Progenitor cell of endocrine pancreas (in vitro differentiated cells): ENCODE results near the gene ADARB2. TPM values are rescaled to one million over a fixed set of nuclear protein-coding genes. Genes with fewer than 3 reads are reported as not detected.

Experiments used
- DNase-seq: peaks from one replicate; pipeline ENCODE4 v3.0.0; 2021; ENCODE audit warnings: low spot score; ENCODE audit not compliant: unreplicated experiment
- H3K27ac Mint-ChIP-seq: 2 replicates; pipeline ENCODE4 v1.8.0; 2021; ENCODE audit warnings: mild to moderate bottlenecking, moderate library complexity, mixed read lengths
- H3K27me3 Mint-ChIP-seq: 2 replicates; pipeline ENCODE4 v1.8.0; 2021; ENCODE audit warnings: mixed read lengths
- H3K36me3 Mint-ChIP-seq: 2 replicates; pipeline ENCODE4 v1.8.0; 2022; ENCODE audit warnings: mixed read lengths; ENCODE audit not compliant: insufficient read depth
- H3K4me1 Mint-ChIP-seq: 2 replicates; pipeline ENCODE4 v1.8.0; 2021; ENCODE audit warnings: low read depth, mixed read lengths
- H3K4me3 Mint-ChIP-seq: 2 replicates; pipeline ENCODE4 v1.8.0; 2021; ENCODE audit warnings: low read depth, mild to moderate bottlenecking, moderate library complexity, mixed read lengths
- H3K9me3 Mint-ChIP-seq: 2 replicates; pipeline ENCODE4 v1.8.0; 2021; ENCODE audit warnings: low read depth, mixed read lengths
- CTCF ChIP-seq: fragments of 200-600 bp; sonication (generic); IDR thresholded peaks from one replicate; pipeline ENCODE4 v1.5.0; 2021; ENCODE audit warnings: antibody characterized with exemption, mild to moderate bottlenecking; ENCODE audit not compliant: unreplicated experiment
- total RNA-seq: library from RNA; stranded (reverse); gene quantifications from 2 replicates; pipeline ENCODE4 v1.2.1, GENCODE V29; 2021

ADARB2 gene
- total RNA-seq, 1 donor from 2014 or later, result 1.3 TPM

GRCh38 chr10:1653321-1653720 lies 84.0 kb downstream of the ADARB2 start:
- Mint-ChIP-seq H3K4me3 (no peak overlapping the region), H3K36me3 (no peaks in the 10 kb centered on the region), H3K27me3 (peaks cover 27% of the 10 kb centered on the region), H3K27ac (no peak overlapping the region), H3K9me3 (no peaks in the 10 kb centered on the region), H3K4me1 (peaks cover 15% of the 10 kb centered on the region)
- DNase-seq, result no peak
- no peak for TF ChIP-seq CTCF

GRCh38 chr10:1652151-1652550 lies 85.2 kb downstream of the ADARB2 start:
- H3K4me1 Mint-ChIP-seq, result peaks cover 15% of the 10 kb centered on the region
- no peak overlapping the region for H3K27ac Mint-ChIP-seq
- peaks cover 16% of the 10 kb centered on the region for H3K27me3 Mint-ChIP-seq
- no peaks in the 10 kb centered on the region for H3K36me3 Mint-ChIP-seq
- no peak for TF ChIP-seq CTCF
- DNase-seq, result no peak
- H3K4me3 Mint-ChIP-seq, result no peak overlapping the region
- no peaks in the 10 kb centered on the region for H3K9me3 Mint-ChIP-seq

- H3K4me3 Mint-ChIP-seq, result no peak overlapping the region
- H3K36me3 Mint-ChIP-seq, result no peaks in the 10 kb centered on the region
- no peak for TF ChIP-seq CTCF
- peaks cover 15% of the 10 kb centered on the region for H3K4me1 Mint-ChIP-seq
- peaks cover 16% of the 10 kb centered on the region for H3K27me3 Mint-ChIP-seq
- H3K9me3 Mint-ChIP-seq, result no peaks in the 10 kb centered on the region
- no peak overlapping the region for H3K27ac Mint-ChIP-seq
- DNase-seq, result no peak
Measured at GRCh38 chr10:1651270-1651966, 85.9 kb downstream of the ADARB2 start.

- no peak for TF ChIP-seq CTCF
- no peak overlapping the region for H3K4me3 Mint-ChIP-seq
Measured at GRCh38 chr10:1650542-1651269, 86.6 kb downstream of the ADARB2 start.

GRCh38 chr10:1648648-1649047 lies 88.7 kb downstream of the ADARB2 start:
- TF ChIP-seq CTCF, result no peak
- no peaks in the 10 kb centered on the region for H3K4me1 Mint-ChIP-seq

More at GRCh38 chr10:1650542-1651269, 86.6 kb downstream of the ADARB2 start:
- no peaks in the 10 kb centered on the region for H3K9me3 Mint-ChIP-seq
- H3K27ac Mint-ChIP-seq, result no peak overlapping the region
- no peaks in the 10 kb centered on the region for H3K36me3 Mint-ChIP-seq
- no peak for DNase-seq
- peaks cover 11% of the 10 kb centered on the region for H3K4me1 Mint-ChIP-seq
- H3K27me3 Mint-ChIP-seq, result peaks cover 18% of the 10 kb centered on the region

More at GRCh38 chr10:1648648-1649047, 88.7 kb downstream of the ADARB2 start:
- H3K9me3 Mint-ChIP-seq, result no peaks in the 10 kb centered on the region
- peaks cover 32% of the 10 kb centered on the region for H3K27me3 Mint-ChIP-seq
- H3K36me3 Mint-ChIP-seq, result no peaks in the 10 kb centered on the region
- no peak overlapping the region for H3K4me3 Mint-ChIP-seq
- no peak overlapping the region for H3K27ac Mint-ChIP-seq
- no peak for DNase-seq
